HCT116 (cell line): ENCODE data around the gene YWHAG. TPM values are rescaled to one million over a fixed set of nuclear protein-coding genes. Genes with fewer than 3 reads are reported as not detected.
A peak's percentile ranks its signal among the peaks of the same experiment; 100 is the strongest.

Source experiments
- ATAC-seq: fragments of 200-7000 bp; cut with Tn5 transposase; 2 replicates; pipeline ENCODE4 v1.9.1; 2020; ENCODE audit warnings: mild to moderate bottlenecking, moderate library complexity
- BruUV-seq: library from RNA; stranded (reverse); fragments of 400-500 nt; replicated peaks from 2 replicates; lab custom pipeline; 2021; lab: Mats Ljungman, UMichigan
- CTCF ChIA-PET: fragments of 300-600 bp; sonication (Branson Sonifier 250); formaldehyde crosslinking; loops from one replicate; lab custom pipeline; 2021; ENCODE audit warnings: antibody characterized with exemption; lab: Charles Lee
- POLR2A ChIA-PET: fragments of 300-600, 350-600 bp; sonication (Branson Sonifier 250); formaldehyde crosslinking; loops from one replicate; lab custom pipeline; 2021; ENCODE audit warnings: antibody characterized with exemption; lab: Charles Lee
- RAD21 ChIA-PET, 2 experiments: fragments of 300-600 bp; sonication (Branson Sonifier 250); formaldehyde crosslinking; loops; one replicate each; lab custom pipeline; 2023; ENCODE audit warnings: low total read pairs in 2 of 2; ENCODE audit not compliant: uncharacterized antibody in 2 of 2, unreplicated experiment in 2 of 2, low non-redundant PET in 1 of 2; lab: Charles Lee
- DNase-seq: peaks from one replicate; pipeline ENCODE4 v3.0.0-alpha.2; 2010; ENCODE audit warnings: low read depth, low spot score
- H2AFZ ChIP-seq: fragments of 200-600 bp; shearing (Covaris generic), sonication (generic); 2 replicates; pipeline ENCODE4 v1.6.1; 2017; ENCODE audit warnings: low read depth, mixed run types, mixed read lengths, antibody characterized with exemption, low read length; ENCODE audit not compliant: poor library complexity, severe bottlenecking
- H3K27ac ChIP-seq: 2 replicates; pipeline ENCODE4 v1.5.1; 2012; ENCODE audit warnings: low read depth, low read length
- H3K27me3 ChIP-seq: fragments of 200-600 bp; sonication (generic); 2 replicates; pipeline ENCODE4 v1.6.1; 2016; ENCODE audit warnings: mixed run types, low read length, mixed read lengths; ENCODE audit not compliant: insufficient read depth
- H3K36me3 ChIP-seq, 2 experiments: fragments of 200-500 bp in 1 of 2; fragments of 200-600 bp in 1 of 2; sonication (Bioruptor generic) in 1 of 2; sonication (generic) in 1 of 2; 2 replicates each; pipeline versions ENCODE4 v1.5.1 to v1.6.1; 2014 to 2016; ENCODE audit warnings: low read length in 2 of 2, inconsistent platforms in 1 of 2, mixed read lengths in 1 of 2, mixed run types in 1 of 2; ENCODE audit not compliant: insufficient read depth in 2 of 2, control insufficient read depth in 1 of 2
- H3K4me1 ChIP-seq, 2 experiments: fragments of 200-600 bp in 1 of 2; sonication (generic) in 1 of 2; 2 replicates each; pipeline versions ENCODE4 v1.5.1 to v1.6.1; 2012 to 2017; ENCODE audit warnings: low read length in 2 of 2, inconsistent platforms in 1 of 2, mild to moderate bottlenecking in 1 of 2, mixed read lengths in 1 of 2, mixed run types in 1 of 2, moderate library complexity in 1 of 2; ENCODE audit not compliant: insufficient read depth in 2 of 2, control insufficient read depth in 1 of 2
- H3K4me2 ChIP-seq: fragments of 200-600 bp; sonication (generic); 2 replicates; pipeline ENCODE4 v1.6.1; 2017; ENCODE audit warnings: mixed run types, low read length, mixed read lengths
- H3K4me3 ChIP-seq, 2 experiments: fragments of 200-600 bp in 1 of 2; sonication (generic) in 1 of 2; replicated peaks in 1 of 2; 2 replicates each; pipeline ENCODE4 v1.5.1; 2011 to 2016; ENCODE audit warnings: low read length in 2 of 2, control low read depth in 1 of 2, low read depth in 1 of 2, mild to moderate bottlenecking in 1 of 2, mixed read lengths in 1 of 2, mixed run types in 1 of 2
- H3K79me2 ChIP-seq: fragments of 200-600 bp; sonication (generic); 2 replicates; pipeline ENCODE4 v1.6.1; 2017; ENCODE audit warnings: mild to moderate bottlenecking, mixed run types, low read length, moderate library complexity, mixed read lengths; ENCODE audit not compliant: insufficient read depth
- H3K9ac ChIP-seq: fragments of 200-600 bp; sonication (generic); 2 replicates; pipeline ENCODE4 v1.6.1; 2016; ENCODE audit warnings: low read length, mixed read lengths
- H3K9me2 ChIP-seq: fragments of 200-600 bp; sonication (generic), shearing (Covaris generic); 2 replicates; pipeline ENCODE4 v1.6.1; 2017; ENCODE audit warnings: mixed run types, mild to moderate bottlenecking, moderate library complexity; ENCODE audit not compliant: insufficient read depth
- H3K9me3 ChIP-seq, 2 experiments: fragments of 200-500 bp in 1 of 2; fragments of 200-600 bp in 1 of 2; sonication (Bioruptor generic) in 1 of 2; sonication (generic) in 1 of 2; 2 replicates each; pipeline ENCODE4 v1.6.1; 2014 to 2017; ENCODE audit warnings: low read length in 2 of 2, mixed read lengths in 2 of 2, inconsistent platforms in 1 of 2, low read depth in 1 of 2, mild to moderate bottlenecking in 1 of 2, mixed run types in 1 of 2, moderate library complexity in 1 of 2; ENCODE audit not compliant: control insufficient read depth in 1 of 2, insufficient read depth in 1 of 2
- H4K20me1 ChIP-seq: fragments of 200-600 bp; sonication (generic), shearing (Covaris generic); 2 replicates; pipeline ENCODE4 v1.6.1; 2017; ENCODE audit warnings: mixed run types, mild to moderate bottlenecking, moderate library complexity; ENCODE audit not compliant: insufficient read depth
- CTCF ChIP-seq, 3 experiments: fragments of 200-600 bp in 1 of 3; sonication (generic) in 1 of 3; IDR thresholded peaks in 2 of 3; conservative IDR thresholded peaks in 1 of 3; 2 replicates each; pipeline ENCODE4 v1.5.1; 2012 to 2017; ENCODE audit warnings: low read depth in 2 of 3, low read length in 2 of 3, antibody characterized with exemption in 1 of 3, borderline replicate concordance in 1 of 3, control low read depth in 1 of 3, mild to moderate bottlenecking in 1 of 3, mixed read lengths in 1 of 3, mixed run types in 1 of 3, moderate library complexity in 1 of 3; ENCODE audit not compliant: insufficient read depth in 1 of 3
- EZH2 ChIP-seq: fragments of 200-600 bp; sonication (generic); IDR thresholded peaks from 2 replicates; pipeline ENCODE4 v1.6.1; 2017; ENCODE audit warnings: antibody characterized with exemption, mixed run types
- SRF ChIP-seq: IDR thresholded peaks from 2 replicates; pipeline ENCODE4 v1.6.1; 2012; ENCODE audit warnings: low read depth
- TCF7L2 ChIP-seq: IDR thresholded peaks from 2 replicates; pipeline ENCODE4 v1.7.0; 2011; ENCODE audit warnings: borderline replicate concordance, inconsistent platforms; ENCODE audit not compliant: insufficient read depth, insufficient read length; ENCODE audit errors: extremely low read depth
- YY1 ChIP-seq: IDR thresholded peaks from 2 replicates; pipeline ENCODE4 v1.6.1; 2011; ENCODE audit warnings: low read length, low read depth, moderate library complexity, mild to moderate bottlenecking; ENCODE audit not compliant: insufficient replicate concordance; ENCODE audit errors: extremely low read depth
- intact Hi-C: fragments of 100-400 bp; cut with micrococcal nuclease; formaldehyde crosslinking; loops from 2 replicates; pipeline ENCODE4 v1.10.0; 2022
- total RNA-seq: library from RNA; stranded (reverse); gene quantifications from one replicate; pipeline ENCODE4 v1.2.1, GENCODE V29; 2021; ENCODE audit not compliant: unreplicated experiment

YWHAG gene
- total RNA-seq, 1 experiment from 2014 or later: 170 TPM

- peaks cover 25 to 56% of the 10 kb centered on the region in 2 experiments for H3K4me1 ChIP-seq
- POLR2A ChIA-PET: no interaction called here
- intact Hi-C loops: no loop called here
- H3K36me3 ChIP-seq: no peaks in the 10 kb centered on the region
- no peak for DNase-seq
- H3K4me2 ChIP-seq: no peak overlapping the region
- peak overlapping the region; percentile 48 for H2AFZ ChIP-seq
- CTCF ChIA-PET: interaction anchor here (0.7 kb wide), 1 partner anchor 20 kb away, joined by 3 read pairs; no protein-coding TSS in a partner anchor
- H3K9me3 ChIP-seq: no peaks in the 10 kb centered on the region
- no peaks in the 10 kb centered on the region for H3K79me2 ChIP-seq
- no peaks in the 10 kb centered on the region for H3K9me2 ChIP-seq
- H4K20me1 ChIP-seq: no peaks in the 10 kb centered on the region
- no peak overlapping the region for H3K9ac ChIP-seq
- 0 out of 2 replicates have a peak overlapping the region, but pooled peaks have one; percentile 87 for H3K27ac ChIP-seq
- no TSS peak for BruUV-seq
- H3K4me3 ChIP-seq: no peak overlapping the region
- TF ChIP-seq CTCF (IDR thresholded peaks at IDR 0.05 in 2 of 3, conservative IDR thresholded peaks at IDR 0.05 in 1 of 3; ENCODE audit: borderline replicate concordance in 1 of 3, insufficient read depth in 1 of 3, low read depth in 2 of 3, low read length in 2 of 3) (peak in 2 of 3 experiments; percentile 34 to 38; a peak in 4 of 6 replicates), SRF (no peak)
- ATAC-seq: no peak
- no peaks in the 10 kb centered on the region for H3K27me3 ChIP-seq
- RAD21 ChIA-PET: interaction anchor here in 1 of 2 experiments (0.7 kb wide), 1 partner anchor 17 kb away, joined by 4 read pairs; no protein-coding TSS in a partner anchor
These were observed 23.0 kb upstream of the YWHAG start for GRCh38 chr7:76381814-76382213.

- ATAC-seq (no peak), DNase-seq (no peak)
- Histone ChIP-seq H3K36me3 (no peaks in the 10 kb centered on the region), H3K9me3 (no peaks in the 10 kb centered on the region), H3K4me1 (peaks cover 25 to 56% of the 10 kb centered on the region in 2 experiments), H3K9ac (peak overlapping the region; percentile 68), H3K9me2 (no peaks in the 10 kb centered on the region), H3K27me3 (no peaks in the 10 kb centered on the region), H3K4me2 (peak overlapping the region; percentile 73), H3K27ac (peak overlapping the region; percentile 87), H3K4me3 (peak overlapping the region in 1 of 2 experiments; percentile 48; a peak in 2 of 4 replicates), H4K20me1 (no peaks in the 10 kb centered on the region), H2AFZ (no peak overlapping the region), H3K79me2 (no peaks in the 10 kb centered on the region)
- TF ChIP-seq YY1 (no peak), EZH2 (no peak), TCF7L2 (no peak)
- CTCF ChIA-PET: no interaction called here
- intact Hi-C loops: no loop called here
- POLR2A ChIA-PET: no interaction called here
- BruUV-seq: no TSS peak
- RAD21 ChIA-PET: no interaction called here
These were observed 21.8 kb upstream of the YWHAG start for GRCh38 chr7:76380623-76380966.
